Omental fat pad (tissue), 4 donors: ENCODE measurements around the gene ACOX2. TPM values are rescaled to one million over a fixed set of nuclear protein-coding genes. Genes with fewer than 3 reads are reported as not detected.

Experiments
- ATAC-seq: fragments of 150-250 bp; one replicate; pipeline ENCODE4 v1.9.1; 2016; ENCODE audit warnings: mild to moderate bottlenecking, moderate library complexity; ENCODE audit not compliant: low FRiP score
- DNase-seq: peaks from one replicate; pipeline ENCODE4 v3.0.0-alpha.2; 2019; ENCODE audit warnings: low spot score
- CTCF ChIP-seq, 3 donors: fragments of 450-650 bp; IDR thresholded peaks; one replicate each; pipeline ENCODE4 v1.5.1; 2016 to 2017; ENCODE audit warnings: antibody characterized with exemption in 3 of 3, mild to moderate bottlenecking in 3 of 3, moderate library complexity in 2 of 3
- total RNA-seq, 4 donors: library from RNA; depleted of rRNA; stranded (reverse); fragments of >200 nt; gene quantifications; one replicate each; pipeline ENCODE4 v1.1.0, GENCODE V29; 2016

Gene ACOX2
- total RNA-seq, 4 donors from 2014 or later, result 10.4 to 26.8 (median 15.3) TPM

- ATAC-seq (no peak), DNase-seq (no peak)
- TF ChIP-seq CTCF (IDR thresholded peaks at IDR 0.05), result no peak
Observed at GRCh38 chr3:58484045-58484721, 52.8 kb downstream of the ACOX2 start.

GRCh38 chr3:58482917-58483636, 53.9 kb downstream of the ACOX2 start:
- DNase-seq (no peak), ATAC-seq (no peak)
- no peak for TF ChIP-seq CTCF (IDR thresholded peaks at IDR 0.05)

- no peak for TF ChIP-seq CTCF (IDR thresholded peaks at IDR 0.05)
- DNase-seq (no peak), ATAC-seq (no peak)
Observed at GRCh38 chr3:58480309-58480708, 56.7 kb downstream of the ACOX2 start.

GRCh38 chr3:58478781-58479180, 58.2 kb downstream of the ACOX2 start:
- no peak for TF ChIP-seq CTCF (IDR thresholded peaks at IDR 0.05)
- ATAC-seq (no peak), DNase-seq (no peak)

GRCh38 chr3:58474967-58475578, 61.9 kb downstream of the ACOX2 start:
- no peak for ATAC-seq
- TF ChIP-seq CTCF (IDR thresholded peaks at IDR 0.05), result no peak
- DNase-seq, result no peak

- no peak for TF ChIP-seq CTCF (IDR thresholded peaks at IDR 0.05)
- ATAC-seq (no peak), DNase-seq (no peak)
Observed at GRCh38 chr3:58474348-58474911, 62.6 kb downstream of the ACOX2 start.
